GM12892 (cell line): Measurements from ENCODE around the gene TCEANC2.

Experiments
- POLR2A ChIP-seq: IDR thresholded peaks from 2 replicates; pipeline ENCODE4 v1.6.1; 2011; ENCODE audit warnings: low read depth, low read length, control low read depth
- POLR2AphosphoS5 ChIP-seq: IDR thresholded peaks from 2 replicates; pipeline ENCODE4 v1.6.1; 2011; ENCODE audit warnings: low read depth, low read length, control low read depth
- TAF1 ChIP-seq: IDR thresholded peaks from 2 replicates; pipeline ENCODE4 v1.6.1; 2011; ENCODE audit warnings: low read depth, mild to moderate bottlenecking, control low read depth, low read length, borderline replicate concordance

DNA sequence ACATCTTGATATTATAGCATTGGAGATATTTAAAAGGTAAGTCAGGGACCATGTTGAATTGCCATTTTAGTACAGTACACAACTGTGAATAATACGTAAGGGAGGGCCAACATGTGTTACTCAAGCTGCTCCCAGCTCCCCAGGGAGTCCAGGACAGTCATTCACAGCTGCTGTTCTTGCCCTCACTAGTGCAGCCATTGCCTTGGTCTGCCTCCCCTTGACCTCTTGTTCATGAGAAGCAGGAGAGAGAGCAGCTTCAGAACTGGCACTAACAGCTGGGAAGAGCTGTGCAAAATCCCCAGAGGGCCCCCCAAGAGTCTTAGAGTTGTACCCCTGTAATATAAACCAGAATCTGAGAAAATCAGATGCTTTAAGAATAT lies 16.4 kb downstream of the TCEANC2 start:
- TF ChIP-seq POLR2A (no peak), POLR2AphosphoS5 (no peak), TAF1 (no peak)
